Muscle layer of colon (tissue), 2 donors: ENCODE data around the gene RDH16.
"Not testable (repeated sequence)": the region's sequence is repeated elsewhere in the genome, so short reads cannot be mapped to it uniquely, and the experiment has no call there.

ENCODE experiments used
- H3K27ac ChIP-seq: one replicate; pipeline ENCODE4 v1.7.0; 2013; ENCODE audit warnings: low read depth, mild to moderate bottlenecking, low read length, moderate library complexity
- H3K27me3 ChIP-seq, 2 donors: one replicate each; pipeline ENCODE4 v1.7.0; 2013; ENCODE audit warnings: low read length in 2 of 2, mild to moderate bottlenecking in 2 of 2; ENCODE audit not compliant: insufficient read depth in 2 of 2, control insufficient read depth in 1 of 2
- H3K36me3 ChIP-seq: one replicate; pipeline ENCODE4 v1.7.0; 2013; ENCODE audit warnings: mild to moderate bottlenecking, low read length; ENCODE audit not compliant: insufficient read depth
- H3K4me1 ChIP-seq: one replicate; pipeline ENCODE4 v1.7.0; 2013; ENCODE audit warnings: mild to moderate bottlenecking, low read length; ENCODE audit not compliant: insufficient read depth
- H3K4me3 ChIP-seq, 2 donors: one replicate each; pipeline ENCODE4 v1.7.0; 2013; ENCODE audit warnings: low read length in 2 of 2, low read depth in 1 of 2, mild to moderate bottlenecking in 1 of 2, moderate library complexity in 1 of 2
- H3K9ac ChIP-seq: one replicate; pipeline ENCODE4 v1.7.0; 2013; ENCODE audit warnings: low read length
- H3K9me3 ChIP-seq: one replicate; pipeline ENCODE4 v1.7.0; 2013; ENCODE audit warnings: mild to moderate bottlenecking, low read length
- donor health status: abdominal sarcoma.
- donor health status: Adenocarcinoma of cecum.

The RDH16 gene

GRCh38 chr12:56931474-56931978, 25.9 kb downstream of the RDH16 start:
- no peaks in the 10 kb centered on the region for H3K27me3 ChIP-seq
- no peak overlapping the region for H3K9ac ChIP-seq
- H3K4me1 ChIP-seq, result no peaks in the 10 kb centered on the region
- no peak overlapping the region for H3K27ac ChIP-seq
- H3K36me3 ChIP-seq, result no peaks in the 10 kb centered on the region
- no peaks in the 10 kb centered on the region for H3K9me3 ChIP-seq
- no peak overlapping the region for H3K4me3 ChIP-seq

- no peak overlapping the region for H3K9ac ChIP-seq
- no peaks in the 10 kb centered on the region for H3K4me1 ChIP-seq
- no peak overlapping the region for H3K27ac ChIP-seq
- H3K9me3 ChIP-seq, result no peaks in the 10 kb centered on the region
- no peaks in the 10 kb centered on the region for H3K27me3 ChIP-seq
- no peaks in the 10 kb centered on the region for H3K36me3 ChIP-seq
- no peak overlapping the region for H3K4me3 ChIP-seq
These were observed 27.2 kb downstream of the RDH16 start for GRCh38 chr12:56930241-56930640.

- H3K9me3 ChIP-seq, result no peaks in the 10 kb centered on the region
- no peaks in the 10 kb centered on the region for H3K27me3 ChIP-seq
- H3K4me3 ChIP-seq, result no peak overlapping the region
- H3K27ac ChIP-seq, result no peak overlapping the region
- no peaks in the 10 kb centered on the region for H3K4me1 ChIP-seq
- H3K36me3 ChIP-seq, result no peaks in the 10 kb centered on the region
- H3K9ac ChIP-seq, result no peak overlapping the region
These were observed 27.6 kb downstream of the RDH16 start for GRCh38 chr12:56929780-56930179.

- H3K4me1 ChIP-seq, result no peaks in the 10 kb centered on the region
- no peak overlapping the region for H3K9ac ChIP-seq
- no peaks in the 10 kb centered on the region for H3K9me3 ChIP-seq
- no peak overlapping the region for H3K4me3 ChIP-seq
- no peak overlapping the region for H3K27ac ChIP-seq
- no peaks in the 10 kb centered on the region for H3K27me3 ChIP-seq
- H3K36me3 ChIP-seq, result no peaks in the 10 kb centered on the region
These were observed 29.1 kb downstream of the RDH16 start for GRCh38 chr12:56928262-56928661.

GRCh38 chr12:56927281-56927680, 30.1 kb downstream of the RDH16 start:
- Histone ChIP-seq H3K9ac (no peak overlapping the region), H3K27me3 (no peaks in the 10 kb centered on the region)

GRCh38 chr12:56922031-56922430, 35.4 kb downstream of the RDH16 start:
- no peaks in the 10 kb centered on the region for H3K27me3 ChIP-seq
- no peak overlapping the region for H3K4me3 ChIP-seq
- no peaks in the 10 kb centered on the region for H3K36me3 ChIP-seq
- no peaks in the 10 kb centered on the region for H3K4me1 ChIP-seq
- H3K9me3 ChIP-seq, result no peaks in the 10 kb centered on the region
- no peak overlapping the region for H3K27ac ChIP-seq
- H3K9ac ChIP-seq, result no peak overlapping the region

More at GRCh38 chr12:56927281-56927680, 30.1 kb downstream of the RDH16 start:
- Histone ChIP-seq H3K4me1 (no peaks in the 10 kb centered on the region), H3K36me3 (no peaks in the 10 kb centered on the region), H3K9me3 (no peaks in the 10 kb centered on the region), H3K4me3 (no peak overlapping the region), H3K27ac (no peak overlapping the region)

- Histone ChIP-seq H3K36me3 (no peaks in the 10 kb centered on the region), H3K4me3 (no peak overlapping the region), H3K27ac (no peak overlapping the region)
These were observed 36.1 kb downstream of the RDH16 start for GRCh38 chr12:56921346-56921745.

GRCh38 chr12:56918139-56918538, 39.3 kb downstream of the RDH16 start:
- H3K36me3 ChIP-seq, H3K27ac ChIP-seq, H3K27me3 ChIP-seq, H3K4me3 ChIP-seq, H3K4me1 ChIP-seq, H3K9me3 ChIP-seq, H3K9ac ChIP-seq: not testable (repeated sequence)

More at GRCh38 chr12:56921346-56921745, 36.1 kb downstream of the RDH16 start:
- H3K9ac ChIP-seq, result no peak overlapping the region
- H3K9me3 ChIP-seq, result no peaks in the 10 kb centered on the region
- H3K4me1 ChIP-seq, result no peaks in the 10 kb centered on the region
- H3K27me3 ChIP-seq, result no peaks in the 10 kb centered on the region

- H3K9me3 ChIP-seq, result no peaks in the 10 kb centered on the region
- no peaks in the 10 kb centered on the region for H3K27me3 ChIP-seq
- H3K27ac ChIP-seq, result no peak overlapping the region
- no peak overlapping the region for H3K4me3 ChIP-seq
- no peaks in the 10 kb centered on the region for H3K4me1 ChIP-seq
- H3K9ac ChIP-seq, result no peak overlapping the region
- H3K36me3 ChIP-seq, result no peaks in the 10 kb centered on the region
These were observed 40.4 kb downstream of the RDH16 start for GRCh38 chr12:56916996-56917333.

GRCh38 chr12:56916296-56916995, 41.0 kb downstream of the RDH16 start:
- Histone ChIP-seq H3K36me3 (no peaks in the 10 kb centered on the region), H3K4me3 (no peak overlapping the region)

GRCh38 chr12:56914724-56915123, 42.7 kb downstream of the RDH16 start:
- no peak overlapping the region for H3K4me3 ChIP-seq
- H3K27ac ChIP-seq, result no peak overlapping the region
- H3K4me1 ChIP-seq, result no peaks in the 10 kb centered on the region
- no peaks in the 10 kb centered on the region for H3K9me3 ChIP-seq
- H3K27me3 ChIP-seq, result no peaks in the 10 kb centered on the region
- no peak overlapping the region for H3K9ac ChIP-seq
- no peaks in the 10 kb centered on the region for H3K36me3 ChIP-seq

More at GRCh38 chr12:56916296-56916995, 41.0 kb downstream of the RDH16 start:
- no peaks in the 10 kb centered on the region for H3K27me3 ChIP-seq
- no peaks in the 10 kb centered on the region for H3K4me1 ChIP-seq
- H3K9me3 ChIP-seq, result no peaks in the 10 kb centered on the region
- no peak overlapping the region for H3K27ac ChIP-seq
- H3K9ac ChIP-seq, result no peak overlapping the region

GRCh38 chr12:56914256-56914655, 43.2 kb downstream of the RDH16 start:
- Histone ChIP-seq H3K36me3 (no peaks in the 10 kb centered on the region), H3K27ac (no peak overlapping the region), H3K9ac (no peak overlapping the region), H3K4me1 (no peaks in the 10 kb centered on the region), H3K27me3 (no peaks in the 10 kb centered on the region), H3K4me3 (no peak overlapping the region), H3K9me3 (no peaks in the 10 kb centered on the region)
